NCI-H1105 treated with DMSO at 0.1 percent for 48 hours (cell line): Measurements from ENCODE around the gene KLHL9.

ENCODE experiments used
- DNase-seq: peaks from one replicate; lab custom pipeline; 2025; lab: John Stamatoyannopoulos, UW

Gene KLHL9

GRCh38 chr9:21317956-21318923, 17.0 kb downstream of the KLHL9 start:
- DNase-seq, result peak; percentile 31

GRCh38 chr9:21316860-21317259, 18.3 kb downstream of the KLHL9 start:
- no peak for DNase-seq

- no peak for DNase-seq
Measured at GRCh38 chr9:21316032-21316842, 19.0 kb downstream of the KLHL9 start.

- no peak for DNase-seq
Measured at GRCh38 chr9:21314152-21314551, 21.1 kb downstream of the KLHL9 start.

- no peak for DNase-seq
Measured at GRCh38 chr9:21311889-21312288, 23.3 kb downstream of the KLHL9 start.

- DNase-seq, result no peak
Measured at GRCh38 chr9:21305213-21305612, 30.0 kb downstream of the KLHL9 start, which contains the start of gene IFNA5. Gene IFNA5 (minus strand): TSS chr9:21305313. CDS start chr9:21305256, 57 bp downstream.

GRCh38 chr9:21295992-21296391, 39.2 kb downstream of the KLHL9 start:
- DNase-seq, result no peak

GRCh38 chr9:21294904-21295538, 40.2 kb downstream of the KLHL9 start:
- DNase-seq, result no peak

- DNase-seq, result no peak
Measured at GRCh38 chr9:21294364-21294774, 40.8 kb downstream of the KLHL9 start.

GRCh38 chr9:21289848-21290247, 45.4 kb downstream of the KLHL9 start:
- no peak for DNase-seq

- DNase-seq, result no peak
Measured at GRCh38 chr9:21287280-21287679, 47.9 kb downstream of the KLHL9 start.

- DNase-seq, result no peak
Measured at GRCh38 chr9:21286659-21287058, 48.5 kb downstream of the KLHL9 start.

- DNase-seq, result no peak
Measured at GRCh38 chr9:21286099-21286498, 49.1 kb downstream of the KLHL9 start.

GRCh38 chr9:21281275-21281674, 53.9 kb downstream of the KLHL9 start:
- DNase-seq, result no peak
